OCI-LY1 (cell line): ENCODE data around the gene GSX2.
"Not testable (repeated sequence)": the region's sequence is repeated elsewhere in the genome, so short reads cannot be mapped to it uniquely, and the experiment has no call there.

Source experiments
- H2AFZ ChIP-seq: fragments of 200-600 bp; sonication (generic), shearing (Covaris generic); 2 replicates; pipeline ENCODE4 v1.6.0; 2014; ENCODE audit warnings: antibody characterized with exemption, mild to moderate bottlenecking, low read length
- H3F3A ChIP-seq: fragments of 200-600 bp; sonication (generic), shearing (Covaris generic); 2 replicates; pipeline ENCODE4 v1.6.0; 2014; ENCODE audit warnings: mild to moderate bottlenecking, antibody characterized with exemption, low read length, moderate library complexity; ENCODE audit not compliant: insufficient read depth
- H3K27ac ChIP-seq: fragments of 200-600 bp; sonication (generic); 2 replicates; pipeline ENCODE4 v1.5.1; 2014; ENCODE audit warnings: low read length, mixed run types, mild to moderate bottlenecking, low read depth; ENCODE audit not compliant: poor library complexity, severe bottlenecking
- H3K27me3 ChIP-seq: fragments of 200-600 bp; sonication (generic); 2 replicates; pipeline ENCODE4 v1.6.0; 2014; ENCODE audit warnings: antibody characterized with exemption, mild to moderate bottlenecking, low read length, moderate library complexity; ENCODE audit not compliant: insufficient read depth
- H3K36me3 ChIP-seq: fragments of 200-600 bp; sonication (generic); 2 replicates; pipeline ENCODE4 v1.6.1; 2014; ENCODE audit warnings: mild to moderate bottlenecking, antibody characterized with exemption, low read length, moderate library complexity, mixed read lengths; ENCODE audit not compliant: insufficient read depth
- H3K4me1 ChIP-seq: fragments of 200-600 bp; sonication (generic); 2 replicates; pipeline ENCODE4 v1.5.1; 2014; ENCODE audit warnings: mild to moderate bottlenecking, low read length, moderate library complexity; ENCODE audit not compliant: insufficient read depth, severe bottlenecking
- H3K4me2 ChIP-seq: fragments of 200-600 bp; sonication (generic), shearing (Covaris generic); 2 replicates; pipeline ENCODE4 v1.6.1; 2014; ENCODE audit warnings: low read length
- H3K4me3 ChIP-seq: fragments of 200-600 bp; sonication (generic); 2 replicates; pipeline ENCODE4 v1.5.1; 2014; ENCODE audit warnings: low read length, low read depth, mild to moderate bottlenecking, mixed read lengths; ENCODE audit not compliant: poor library complexity, severe bottlenecking
- H3K79me2 ChIP-seq: fragments of 200-600 bp; shearing (Covaris generic); 2 replicates; pipeline ENCODE4 v1.6.1; 2016; ENCODE audit warnings: mixed run types, low read length, mixed read lengths; ENCODE audit not compliant: insufficient read depth
- H3K9ac ChIP-seq: fragments of 200-600 bp; sonication (generic), shearing (Covaris generic); 2 replicates; pipeline ENCODE4 v1.6.1; 2014; ENCODE audit warnings: mild to moderate bottlenecking, low read length, mixed read lengths
- H3K9me2 ChIP-seq: fragments of 200-600 bp; sonication (generic), shearing (Covaris generic); 2 replicates; pipeline ENCODE4 v1.6.1; 2014; ENCODE audit warnings: low read depth, mild to moderate bottlenecking, low read length, mixed read lengths
- H3K9me3 ChIP-seq: fragments of 200-600 bp; shearing (Covaris generic); 2 replicates; pipeline ENCODE4 v1.6.1; 2014; ENCODE audit warnings: low read length, mixed read lengths
- H4K20me1 ChIP-seq: fragments of 200-600 bp; sonication (generic), shearing (Covaris generic); 2 replicates; pipeline ENCODE4 v1.6.0; 2016; ENCODE audit warnings: mild to moderate bottlenecking, low read length; ENCODE audit not compliant: insufficient read depth
- CTCF ChIP-seq: fragments of 200-600 bp; sonication (generic), shearing (Covaris generic); IDR thresholded peaks from 2 replicates; pipeline ENCODE4 v1.5.1; 2017; ENCODE audit warnings: mild to moderate bottlenecking, antibody characterized with exemption, low read length, moderate library complexity, mixed read lengths
- EZH2 ChIP-seq: fragments of 200-600 bp; sonication (generic), shearing (Covaris generic); IDR thresholded peaks from 2 replicates; pipeline ENCODE4 v1.8.0; 2017; ENCODE audit warnings: borderline replicate concordance, mixed run types, mild to moderate bottlenecking, antibody characterized with exemption, low read length, moderate library complexity, mixed read lengths

The GSX2 gene

GRCh38 chr4:54099748-54100574 lies at the start of gene GSX2:
Gene GSX2 (plus strand): TSS chr4:54100163. CDS start chr4:54100345, 182 bp downstream.
- H2AFZ ChIP-seq, result no peak within 1 kb of the TSS
- no peak for TF ChIP-seq EZH2
- no peak for TF ChIP-seq CTCF
- peaks cover 8% of the 10 kb centered on the region for H3K4me1 ChIP-seq
- peak within 1 kb of the TSS; percentile 29; the same call in 1 of the 2 replicates for H3K4me2 ChIP-seq
- no peak within 1 kb of the TSS for H3K9ac ChIP-seq
- H3K27me3 ChIP-seq, result no peaks in the 10 kb centered on the region
- H3K36me3 ChIP-seq, result no peaks in the 10 kb centered on the region
- no peaks in the 10 kb centered on the region for H3K79me2 ChIP-seq
- no peaks in the 10 kb centered on the region for H3F3A ChIP-seq
- no peak within 1 kb of the TSS for H3K4me3 ChIP-seq
- no peaks in the 10 kb centered on the region for H4K20me1 ChIP-seq
- no peaks in the 10 kb centered on the region for H3K9me2 ChIP-seq
- no peak within 1 kb of the TSS for H3K27ac ChIP-seq
- H3K9me3 ChIP-seq, result no peaks in the 10 kb centered on the region

- H3K36me3 ChIP-seq, result peaks cover 18% of the 10 kb centered on the region
- H3K9me3 ChIP-seq, result no peaks in the 10 kb centered on the region
- H4K20me1 ChIP-seq, result no peaks in the 10 kb centered on the region
- H3K4me3 ChIP-seq, result no peak overlapping the region
- no peaks in the 10 kb centered on the region for H3F3A ChIP-seq
- H2AFZ ChIP-seq, result no peak overlapping the region
- peaks cover 38% of the 10 kb centered on the region for H3K79me2 ChIP-seq
- no peak for TF ChIP-seq EZH2
- TF ChIP-seq CTCF, result no peak
- no peak overlapping the region for H3K27ac ChIP-seq
- no peaks in the 10 kb centered on the region for H3K4me1 ChIP-seq
- H3K9ac ChIP-seq, result no peak overlapping the region
- no peak overlapping the region for H3K4me2 ChIP-seq
- no peaks in the 10 kb centered on the region for H3K9me2 ChIP-seq
- no peaks in the 10 kb centered on the region for H3K27me3 ChIP-seq
Observed at GRCh38 chr4:54050214-54050904, 49.6 kb upstream of the GSX2 start.

- not testable (repeated sequence) for H3K27me3 ChIP-seq, H3K9ac ChIP-seq, H3K27ac ChIP-seq, H3K4me2 ChIP-seq, H3K9me2 ChIP-seq, H3K4me3 ChIP-seq, H2AFZ ChIP-seq, H4K20me1 ChIP-seq, H3K9me3 ChIP-seq, H3F3A ChIP-seq
- Histone ChIP-seq H3K36me3 (peaks cover 17% of the 10 kb centered on the region), H3K4me1 (peaks cover 25% of the 10 kb centered on the region), H3K79me2 (peaks cover 67% of the 10 kb centered on the region)
Observed at GRCh38 chr4:54053322-54053721, 46.6 kb upstream of the GSX2 start.
